ENCODE data around the gene ATPAF2.

The ATPAF2 gene

DNA sequence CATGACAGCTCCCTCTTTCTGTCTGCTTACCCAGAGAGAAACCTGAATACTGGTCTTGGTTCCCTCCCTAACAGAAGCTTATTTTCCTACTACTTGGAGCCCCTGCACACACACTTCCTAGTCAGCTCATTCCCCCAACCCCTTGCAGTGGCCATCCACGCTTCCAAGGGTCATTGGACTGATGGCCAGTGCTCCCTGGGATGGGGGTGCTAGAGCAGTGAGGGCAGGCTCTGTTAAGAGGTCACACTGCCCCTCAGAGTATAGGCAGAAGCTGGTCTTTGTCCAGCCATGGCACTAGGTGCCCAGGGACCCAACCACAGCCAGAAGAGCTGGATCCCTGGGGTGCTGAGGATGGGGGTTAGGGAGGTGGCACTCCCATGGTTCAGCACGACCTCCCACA, 53.8 kb downstream of the ATPAF2 start:
- no peak for DNase-seq

DNA sequence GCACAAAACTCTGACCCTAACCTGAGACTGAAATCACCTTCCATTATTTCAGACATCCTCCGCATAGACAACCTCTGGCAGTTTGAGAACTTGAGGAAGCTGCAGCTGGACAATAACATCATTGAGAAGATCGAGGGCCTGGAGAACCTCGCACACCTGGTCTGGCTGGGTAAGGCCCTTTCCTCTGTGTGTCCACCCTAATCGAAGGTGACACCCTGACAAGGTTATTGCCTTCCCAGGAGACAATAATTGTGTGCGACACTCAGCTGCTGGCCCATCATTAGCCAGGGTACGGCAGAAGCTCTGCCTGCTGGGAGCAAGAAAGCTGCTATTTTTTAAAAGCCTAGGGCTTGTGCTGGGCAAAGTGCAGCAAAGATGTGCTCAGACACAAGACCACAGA, 55.2 kb downstream of the ATPAF2 start:
- no peak for DNase-seq

DNA sequence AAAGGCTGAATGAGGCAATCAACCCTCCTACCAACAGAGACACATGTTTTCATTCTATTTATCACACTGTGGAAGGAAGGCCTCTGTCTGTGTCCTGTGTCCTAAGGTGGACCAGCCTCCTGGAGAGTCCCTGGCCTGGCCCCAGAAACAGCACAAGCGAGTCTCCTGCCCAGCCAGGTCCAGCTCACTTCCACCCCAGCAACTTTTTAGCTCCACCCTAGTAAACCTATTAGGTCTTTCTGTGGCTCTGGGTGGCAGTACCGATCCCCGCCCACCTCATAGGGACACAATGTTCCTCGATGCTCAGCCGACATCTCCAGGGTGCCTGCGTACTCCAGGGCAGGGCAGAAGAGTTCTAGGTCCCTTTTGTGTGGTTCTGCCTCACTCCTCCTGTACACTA, 55.6 kb downstream of the ATPAF2 start:
- DNase-seq = no peak

DNA sequence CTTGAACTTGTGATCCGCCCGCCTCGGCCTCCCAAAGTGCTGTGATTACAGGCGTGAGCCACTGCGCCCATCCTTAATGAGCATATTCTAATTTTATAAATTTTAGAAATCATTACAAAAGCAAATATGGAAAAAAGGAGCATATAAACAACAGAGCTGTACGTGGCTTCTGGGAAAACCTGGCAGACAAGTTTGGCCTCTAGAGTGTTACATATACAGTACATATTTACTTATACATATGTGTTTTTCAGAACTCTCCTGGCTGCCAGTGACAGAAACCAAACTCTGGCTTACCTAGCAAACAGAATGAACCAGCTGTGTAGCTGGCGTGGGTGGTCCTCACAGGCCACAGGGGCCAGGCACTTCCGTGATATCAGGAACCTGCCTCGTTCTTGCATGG, 56.2 kb downstream of the ATPAF2 start:
- no peak for DNase-seq

DNA sequence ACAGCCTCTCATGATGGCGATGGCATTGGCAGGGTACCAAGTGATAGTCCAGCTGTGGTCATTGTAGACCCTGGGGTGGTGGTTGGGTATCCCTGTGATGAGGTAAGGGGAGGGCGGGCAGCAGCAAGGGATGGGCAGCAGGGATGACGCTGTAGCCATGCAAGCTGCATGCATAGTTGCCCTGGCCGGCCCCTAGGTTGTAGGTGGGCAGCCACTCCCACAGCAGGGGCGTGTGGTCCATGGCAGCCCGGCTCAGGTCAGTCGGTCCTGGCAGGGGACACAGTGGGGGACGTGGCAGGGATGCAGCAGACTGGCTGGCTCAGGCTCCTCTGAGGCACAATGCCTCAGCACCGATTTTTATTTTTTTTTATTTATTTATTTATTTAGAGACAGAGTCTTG, 57.6 kb downstream of the ATPAF2 start:
- DNase-seq = no peak

DNA sequence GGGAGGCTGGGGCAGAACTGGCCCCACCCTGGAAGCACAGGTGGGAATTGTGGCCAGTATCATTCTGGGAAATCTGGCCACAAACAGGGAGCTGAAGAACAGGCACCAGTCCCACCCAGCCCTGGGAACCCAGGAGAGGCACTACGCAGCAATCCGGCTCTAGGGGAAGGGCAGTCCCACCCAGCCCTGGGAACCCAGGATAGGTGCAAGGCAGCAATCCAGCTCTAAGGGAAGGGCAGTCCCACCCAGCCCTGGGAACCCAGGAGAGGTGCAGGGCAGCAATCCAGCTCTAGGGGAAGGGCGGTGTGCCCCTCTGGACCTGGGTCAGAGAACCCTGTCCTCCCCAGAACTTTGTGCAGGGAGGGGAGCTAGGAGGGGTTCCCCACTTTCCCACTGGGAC, 59.2 kb downstream of the ATPAF2 start:
- no peak for DNase-seq

DNA sequence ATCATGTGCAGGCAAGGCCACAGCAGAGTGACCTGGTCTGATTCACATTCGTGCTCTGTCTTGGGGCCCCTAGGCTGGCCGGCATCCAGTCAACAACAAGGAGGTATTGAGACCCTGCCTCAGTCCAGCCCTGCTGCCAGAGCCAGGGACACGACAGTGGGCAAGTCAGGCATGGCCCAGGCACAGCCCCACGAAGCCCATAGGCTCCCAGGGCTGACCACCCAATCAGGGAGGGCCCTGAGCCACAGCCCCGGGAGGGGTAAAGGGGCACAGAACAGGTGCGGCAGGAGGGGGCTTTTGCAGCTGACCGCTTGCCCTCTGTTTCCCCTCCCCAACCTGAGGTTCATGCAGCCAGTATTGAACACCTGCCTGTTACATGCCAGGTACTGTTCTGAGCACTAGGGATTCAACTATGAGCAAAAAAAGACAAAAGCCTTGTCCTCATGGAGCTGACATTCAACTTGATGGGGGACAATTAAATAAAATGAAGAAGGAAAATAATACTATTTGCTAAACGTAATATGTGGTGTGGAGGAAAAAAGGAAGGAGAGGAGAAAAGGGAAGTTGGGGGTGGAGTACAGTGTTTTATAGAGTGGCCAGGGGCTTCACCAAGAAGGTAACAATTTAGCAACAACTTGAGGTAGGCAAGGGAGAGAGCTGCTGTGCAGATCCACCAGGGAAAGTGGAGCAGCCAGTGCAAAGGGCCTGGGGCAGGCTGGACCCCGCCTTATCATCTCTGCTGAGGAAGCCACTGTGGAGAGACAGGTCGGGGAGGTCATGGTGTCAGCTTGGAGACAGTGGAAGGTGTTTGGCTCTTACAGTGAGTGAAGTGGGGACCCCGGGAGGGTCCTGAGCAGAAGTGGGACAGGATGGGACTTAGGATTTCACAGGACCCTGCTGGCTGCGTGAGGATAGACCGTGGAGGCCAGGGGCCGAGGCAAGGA, 60.2 kb downstream of the ATPAF2 start:
- DNase-seq = no peak

DNA sequence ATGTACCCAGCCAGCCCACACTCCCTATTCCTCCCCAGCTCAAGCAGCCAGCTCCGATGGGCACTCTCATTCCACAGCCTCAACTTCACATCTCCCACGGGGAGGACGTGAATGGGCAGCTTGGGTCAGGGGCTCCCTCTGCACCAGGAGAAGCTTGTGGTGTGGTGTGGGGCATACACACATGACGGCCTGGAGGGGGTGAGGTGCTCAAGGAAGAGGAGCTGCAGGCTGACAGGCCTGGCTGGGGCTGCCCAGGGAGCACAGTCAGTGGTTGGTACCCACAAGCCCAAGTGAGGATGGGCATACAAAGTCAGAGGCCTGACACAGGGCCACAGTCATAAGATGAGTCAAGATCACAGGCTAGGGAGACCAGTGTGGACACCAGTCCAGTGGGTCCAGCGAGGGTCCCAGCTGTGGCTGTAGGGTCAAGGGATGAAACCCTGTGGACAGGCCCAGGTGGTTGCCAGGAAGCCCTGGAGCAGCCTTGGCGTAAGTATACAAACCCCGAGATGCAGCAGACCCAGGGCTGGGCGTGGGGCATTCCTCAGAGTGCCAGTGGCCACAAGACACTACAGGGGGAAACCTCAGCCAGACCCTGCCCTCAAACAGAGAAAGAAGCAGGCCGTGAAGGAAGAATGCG, 61.9 kb downstream of the ATPAF2 start:
- DNase-seq = no peak

DNA sequence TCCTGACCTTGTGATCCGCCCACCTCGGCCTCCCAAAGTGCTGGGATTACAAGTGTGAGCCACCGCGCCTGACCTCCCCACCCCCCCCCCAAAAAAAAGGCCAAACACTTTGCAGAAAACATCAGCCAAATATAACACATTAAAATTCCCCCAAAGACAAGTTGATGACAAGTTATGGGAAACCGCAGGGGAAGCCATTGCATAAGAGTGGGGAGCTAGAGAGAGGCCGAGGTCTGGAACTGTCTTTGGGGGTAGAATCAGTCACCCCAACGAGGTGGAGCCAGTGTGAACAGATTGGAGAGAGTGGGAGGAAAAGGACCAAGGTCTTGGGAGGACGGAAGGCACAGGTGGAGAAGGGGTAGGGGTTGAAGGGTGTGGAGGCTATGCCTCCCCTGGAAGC, 63.5 kb downstream of the ATPAF2 start:
- DNase-seq = no peak

DNA sequence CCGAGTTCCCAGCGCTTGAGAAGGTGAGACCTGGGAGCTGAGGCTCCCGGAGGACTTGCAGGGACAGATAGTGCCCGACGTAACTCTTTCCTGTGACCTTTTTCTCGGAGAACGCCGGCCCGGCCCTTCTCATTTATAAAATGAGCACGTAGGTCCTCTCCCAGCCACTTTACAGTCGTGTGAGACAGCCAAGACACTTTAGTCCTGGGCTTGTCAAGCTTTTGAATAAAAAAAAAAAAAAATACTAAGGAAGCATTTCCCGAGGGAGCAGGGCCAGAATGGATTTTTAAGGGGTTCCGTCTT, 66.1 kb downstream of the ATPAF2 start:
- DNase-seq = no peak

DNA sequence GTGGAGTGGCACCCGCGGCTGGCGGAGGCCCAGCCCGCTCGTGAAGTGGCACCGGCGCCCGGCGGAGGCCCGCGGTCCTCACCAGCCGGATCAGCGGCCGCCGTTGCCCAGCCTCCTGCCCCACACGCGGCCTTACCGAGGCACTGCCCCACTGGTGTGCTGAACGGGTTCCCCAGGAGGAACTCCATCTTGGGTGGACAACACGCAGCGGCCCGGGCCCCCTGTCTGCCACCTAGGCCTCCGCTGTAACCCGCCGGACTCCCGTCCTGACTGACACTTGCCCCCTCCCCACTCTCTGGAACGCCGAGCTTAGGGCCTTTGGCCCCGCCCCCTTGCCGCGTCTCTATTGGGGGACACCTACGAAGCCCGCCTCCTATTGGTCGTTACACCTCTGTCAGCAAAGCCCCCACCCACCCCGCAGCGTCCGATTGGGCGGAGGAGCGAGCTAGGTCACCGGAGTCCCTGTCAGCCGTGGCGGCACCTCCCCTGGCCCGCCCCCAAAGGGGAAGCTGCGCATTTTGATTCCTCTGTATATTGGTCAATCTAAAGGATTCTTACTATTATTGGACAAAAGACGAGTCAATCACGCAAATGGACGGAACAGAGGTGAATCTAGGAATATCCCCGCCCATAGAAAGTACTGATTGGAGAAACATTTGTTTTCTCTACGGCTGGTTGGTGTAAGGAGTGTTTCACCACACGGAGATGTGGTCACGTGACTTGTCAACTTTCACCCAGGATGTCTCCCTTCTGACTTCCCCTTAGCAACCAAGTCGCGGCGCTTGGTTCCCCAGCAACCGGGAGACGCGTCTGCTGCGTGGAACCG, 66.6 kb downstream of the ATPAF2 start, which contains the start of the genes DRC3 and TOM1L2:
Gene DRC3 (plus strand): TSS at position 737 of the 826 bp plus-strand sequence. CDS start 4,737 bp downstream, outside the sequence.
Gene TOM1L2 (minus strand): TSS at position 275 of the 826 bp plus-strand sequence. CDS start 87 bp downstream, at position 188.
- DNase-seq = peak; percentile 98

DNA sequence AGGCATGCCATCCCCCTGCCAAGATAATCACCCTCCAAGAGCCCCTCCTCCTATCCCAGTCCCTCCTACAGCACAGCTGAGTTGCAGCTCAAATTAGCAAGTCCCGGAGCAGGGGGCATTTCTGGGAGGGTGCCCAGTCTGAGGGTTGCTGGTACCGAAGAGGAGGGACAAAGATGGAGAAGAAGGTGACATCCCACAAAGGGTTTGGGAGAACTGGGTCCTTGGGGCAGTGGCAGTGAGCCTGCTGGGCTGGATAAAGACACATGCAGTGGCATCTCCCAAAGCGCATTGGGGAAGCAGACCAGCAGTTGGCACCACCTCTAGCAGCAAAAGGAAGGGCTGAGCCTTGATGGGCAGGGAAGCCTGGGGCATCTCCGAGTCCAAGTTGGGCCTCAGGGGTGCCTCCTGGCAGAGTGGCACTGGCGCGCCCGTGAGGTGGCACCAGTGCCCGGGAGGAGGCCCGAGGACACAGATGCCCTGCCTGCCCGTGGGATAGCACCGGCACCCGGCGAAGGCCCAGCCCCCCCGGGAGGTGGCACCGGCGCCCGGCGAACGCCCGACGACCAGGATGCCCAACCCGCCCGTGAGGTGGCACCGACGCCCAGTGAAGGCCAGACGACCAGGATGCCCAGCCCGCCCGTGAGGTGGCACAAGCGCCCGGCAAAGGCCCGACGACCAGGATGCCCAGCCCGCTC, 67.4 kb downstream of the ATPAF2 start:
- no peak for DNase-seq

DNA sequence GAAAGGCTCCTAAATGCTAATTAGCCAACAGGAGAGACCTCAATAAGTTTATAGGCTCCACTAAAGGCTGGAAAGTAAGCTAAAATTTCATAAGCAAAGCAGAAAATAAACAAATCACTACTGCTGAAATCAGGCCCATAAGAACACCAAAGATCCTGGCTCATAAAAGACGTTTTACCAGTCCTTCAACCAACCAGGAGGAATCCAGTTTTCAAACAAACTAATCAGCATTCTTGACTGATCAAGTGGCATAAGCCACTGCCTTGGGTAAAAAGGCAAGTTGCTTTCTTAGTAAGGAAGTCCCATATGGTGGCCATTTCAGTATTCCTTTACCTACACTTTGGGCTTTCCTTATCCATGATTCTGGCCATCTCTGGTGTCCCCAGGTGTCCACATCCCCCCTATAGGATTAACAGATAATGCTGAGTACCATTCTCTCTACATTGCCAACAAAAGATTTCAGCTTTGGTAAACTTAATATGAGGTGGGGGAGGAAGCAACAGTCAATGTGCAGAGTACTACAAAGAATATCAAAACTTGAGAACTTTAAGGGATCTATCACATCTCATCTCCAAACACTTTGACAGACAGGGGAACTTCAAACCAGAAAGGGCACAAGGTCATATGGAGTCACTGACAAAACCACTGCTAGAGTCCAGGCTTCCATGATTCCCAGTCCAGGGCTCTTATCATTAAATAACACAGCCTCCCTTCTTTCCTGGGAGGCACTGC, 68.1 kb downstream of the ATPAF2 start:
- no peak for DNase-seq
